ENCODE data around the gene MCEMP1.

Gene MCEMP1

DNA sequence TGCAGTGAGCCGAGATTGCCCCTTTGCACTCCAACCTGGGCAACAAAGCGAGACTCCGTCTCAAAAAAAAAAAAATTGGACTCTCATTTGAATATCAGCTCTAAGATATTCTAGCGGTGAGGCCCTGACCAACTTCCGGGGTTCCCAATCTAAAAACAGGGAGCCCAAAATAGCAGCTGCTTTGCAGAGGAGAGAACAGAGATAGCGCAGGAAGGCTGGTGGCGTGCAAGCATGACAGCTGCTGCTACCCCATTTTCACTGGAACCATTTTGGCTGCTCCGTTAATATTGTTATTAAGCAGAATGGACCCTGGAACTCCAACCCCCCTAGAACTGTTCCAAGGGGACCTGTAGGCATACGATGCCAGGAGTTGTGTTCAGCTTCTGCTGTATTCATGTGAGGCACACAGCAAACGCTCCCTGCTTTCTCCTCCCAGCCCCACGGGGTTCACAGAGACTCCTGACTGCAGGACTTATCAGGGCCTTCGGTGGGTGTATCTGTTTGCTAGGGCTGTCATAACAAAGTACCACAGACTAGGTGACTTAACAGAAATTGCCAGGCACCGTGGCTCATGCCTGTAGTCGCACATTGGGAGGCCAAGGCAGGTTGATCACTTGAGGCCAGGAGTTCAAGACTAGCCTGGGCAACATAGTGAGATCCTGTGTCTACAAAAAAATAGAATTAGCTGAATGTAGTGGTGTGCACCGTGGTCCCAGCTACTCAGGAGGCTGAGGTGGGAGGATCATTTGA is 28.4 kb upstream of the MCEMP1 start:
- no peak for TF ChIP-seq FOXP2 (optimal IDR thresholded peaks at IDR 0.05; ENCODE audit: borderline replicate concordance, extremely low read depth, extremely low read length, insufficient read depth)
- no peak for TF ChIP-seq SIN3A (IDR thresholded peaks at IDR 0.05; ENCODE audit: borderline replicate concordance, insufficient read depth, low read length)
- TF ChIP-seq TAF1 (IDR thresholded peaks at IDR 0.05; ENCODE audit: borderline replicate concordance, insufficient read depth, low read length) = no peak
- TF ChIP-seq POLR2AphosphoS5 (IDR thresholded peaks at IDR 0.05; ENCODE audit: low read depth, low read length) = no peak
- no peak for TF ChIP-seq REST (IDR thresholded peaks at IDR 0.05; ENCODE audit: insufficient read depth in 1 of 2, low read depth in 2 of 2, low read length in 2 of 2)

DNA sequence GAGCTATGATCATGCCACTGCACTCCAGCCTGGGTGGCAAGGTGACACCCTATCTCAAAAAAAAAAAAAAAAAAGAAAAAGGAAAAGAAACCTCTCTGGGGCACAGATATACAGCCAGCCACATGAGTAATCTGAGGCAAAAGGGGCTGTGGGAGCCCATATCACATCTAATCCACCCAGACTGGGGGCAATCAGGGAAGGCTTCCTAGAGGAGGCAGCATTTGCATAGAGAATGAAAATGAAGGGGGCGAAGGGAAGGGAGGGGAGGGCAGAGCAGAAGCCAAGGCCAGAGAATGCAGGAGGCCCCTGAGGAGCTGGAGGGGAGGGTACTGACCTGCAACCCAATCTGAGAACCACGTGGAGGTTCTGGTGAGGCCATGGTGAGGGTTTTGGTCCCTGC is 26.7 kb upstream of the MCEMP1 start:
- TF ChIP-seq SIN3A (IDR thresholded peaks at IDR 0.05; ENCODE audit: borderline replicate concordance, insufficient read depth, low read length) (no peak), POLR2AphosphoS5 (IDR thresholded peaks at IDR 0.05; ENCODE audit: low read depth, low read length) (no peak), TAF1 (IDR thresholded peaks at IDR 0.05; ENCODE audit: borderline replicate concordance, insufficient read depth, low read length) (no peak), REST (IDR thresholded peaks at IDR 0.05; ENCODE audit: insufficient read depth in 1 of 2, low read depth in 2 of 2, low read length in 2 of 2) (no peak), FOXP2 (optimal IDR thresholded peaks at IDR 0.05; ENCODE audit: borderline replicate concordance, extremely low read depth, extremely low read length, insufficient read depth) (no peak)

DNA sequence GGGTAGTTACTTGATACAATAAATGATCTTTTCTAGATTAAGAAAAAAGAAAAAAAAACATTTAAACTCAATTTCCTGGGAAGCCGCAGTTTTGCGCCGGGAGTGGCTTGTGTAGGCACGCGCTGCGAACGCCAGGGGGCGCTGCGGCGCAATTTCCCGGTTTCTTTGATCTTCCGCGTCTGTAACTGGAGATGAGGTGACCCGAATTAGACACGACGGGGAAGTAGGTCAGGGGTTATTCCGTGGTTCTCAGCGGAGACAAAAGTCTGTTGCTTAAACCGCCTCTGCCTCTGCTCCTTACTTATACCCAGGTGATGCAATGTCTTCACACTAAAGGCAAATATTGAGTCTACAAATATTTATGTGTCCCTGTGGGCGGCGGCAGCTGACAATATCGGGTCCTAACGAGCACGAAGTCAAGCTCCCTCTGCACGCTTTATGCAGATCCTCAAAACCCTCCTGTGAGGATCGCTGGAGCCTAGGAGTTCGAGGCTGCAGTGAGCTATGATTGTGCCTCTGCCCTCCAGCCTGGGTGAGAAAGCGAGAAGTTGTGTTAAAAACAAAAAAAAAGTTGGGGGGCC is 24.7 kb upstream of the MCEMP1 start:
- TF ChIP-seq SIN3A (IDR thresholded peaks at IDR 0.05; ENCODE audit: borderline replicate concordance, insufficient read depth, low read length) = no peak
- no peak for TF ChIP-seq REST (IDR thresholded peaks at IDR 0.05; ENCODE audit: insufficient read depth in 1 of 2, low read depth in 2 of 2, low read length in 2 of 2)
- no peak for TF ChIP-seq FOXP2 (optimal IDR thresholded peaks at IDR 0.05; ENCODE audit: borderline replicate concordance, extremely low read depth, extremely low read length, insufficient read depth)
- no peak for TF ChIP-seq TAF1 (IDR thresholded peaks at IDR 0.05; ENCODE audit: borderline replicate concordance, insufficient read depth, low read length)
- TF ChIP-seq POLR2AphosphoS5 (IDR thresholded peaks at IDR 0.05; ENCODE audit: low read depth, low read length) = no peak

GRCh38 chr19:7654401-7654800 is 22.5 kb upstream of the MCEMP1 start:
- no peak for TF ChIP-seq SIN3A (IDR thresholded peaks at IDR 0.05; ENCODE audit: borderline replicate concordance, insufficient read depth, low read length)
- TF ChIP-seq FOXP2 (optimal IDR thresholded peaks at IDR 0.05; ENCODE audit: borderline replicate concordance, extremely low read depth, extremely low read length, insufficient read depth) = no peak
- no peak for TF ChIP-seq TAF1 (IDR thresholded peaks at IDR 0.05; ENCODE audit: borderline replicate concordance, insufficient read depth, low read length)
- no peak for TF ChIP-seq REST (IDR thresholded peaks at IDR 0.05; ENCODE audit: insufficient read depth in 1 of 2, low read depth in 2 of 2, low read length in 2 of 2)
- no peak for TF ChIP-seq POLR2AphosphoS5 (IDR thresholded peaks at IDR 0.05; ENCODE audit: low read depth, low read length)

All from PFSK-1 (cell line).